ENCODE measurements around the gene KIF19. TPM values are rescaled to one million over a fixed set of nuclear protein-coding genes. Genes with fewer than 3 reads are reported as not detected.
A peak's percentile ranks its signal among the peaks of the same experiment; 100 is the strongest.
"Not testable (repeated sequence)": the region's sequence is repeated elsewhere in the genome, so short reads cannot be mapped to it uniquely, and the experiment has no call there.

KIF19 gene
- total RNA-seq, 1 experiment from 2014 or later: 0.11 TPM

- in situ Hi-C loops (cut with HindIII; ENCODE audit: low pct_unique_long_range_greater_than_20kb, low sequenced_read_pairs): no loop called here
These were observed 66.8 kb downstream of the KIF19 start for GRCh38 chr17:74392848-74393247.

GRCh38 chr17:74393346-74393942, 67.4 kb downstream of the KIF19 start:
- no peak for DNase-seq (ENCODE audit: low read depth, low spot score)
- in situ Hi-C loops (cut with HindIII; ENCODE audit: low pct_unique_long_range_greater_than_20kb, low sequenced_read_pairs): no loop called here

More at GRCh38 chr17:74392848-74393247, 66.8 kb downstream of the KIF19 start:
- DNase-seq (ENCODE audit: low read depth, low spot score): peak; percentile 50

GRCh38 chr17:74394275-74394950, 68.4 kb downstream of the KIF19 start:
- DNase-seq (ENCODE audit: low read depth, low spot score): no peak
- in situ Hi-C loops (cut with HindIII; ENCODE audit: low pct_unique_long_range_greater_than_20kb, low sequenced_read_pairs): no loop called here

- no peak for DNase-seq (ENCODE audit: low read depth, low spot score)
- in situ Hi-C loops (cut with HindIII; ENCODE audit: low pct_unique_long_range_greater_than_20kb, low sequenced_read_pairs): no loop called here
These were observed 69.0 kb downstream of the KIF19 start for GRCh38 chr17:74394977-74395376.

- DNase-seq (ENCODE audit: low read depth, low spot score): no peak
- in situ Hi-C loops (cut with HindIII; ENCODE audit: low pct_unique_long_range_greater_than_20kb, low sequenced_read_pairs): no loop called here
These were observed 70.5 kb downstream of the KIF19 start for GRCh38 chr17:74396567-74396966.

- in situ Hi-C loops (cut with HindIII; ENCODE audit: low pct_unique_long_range_greater_than_20kb, low sequenced_read_pairs): no loop called here
These were observed 76.0 kb downstream of the KIF19 start for GRCh38 chr17:74402048-74402447.

GRCh38 chr17:74403512-74404137, 77.6 kb downstream of the KIF19 start:
- in situ Hi-C loops (cut with HindIII; ENCODE audit: low pct_unique_long_range_greater_than_20kb, low sequenced_read_pairs): no loop called here
- DNase-seq (ENCODE audit: low read depth, low spot score): no peak

More at GRCh38 chr17:74402048-74402447, 76.0 kb downstream of the KIF19 start:
- no peak for DNase-seq (ENCODE audit: low read depth, low spot score)

GRCh38 chr17:74404218-74404617, 78.2 kb downstream of the KIF19 start:
- in situ Hi-C loops (cut with HindIII; ENCODE audit: low pct_unique_long_range_greater_than_20kb, low sequenced_read_pairs): no loop called here
- no peak for DNase-seq (ENCODE audit: low read depth, low spot score)

- in situ Hi-C loops (cut with HindIII; ENCODE audit: low pct_unique_long_range_greater_than_20kb, low sequenced_read_pairs): no loop called here
- no peak for DNase-seq (ENCODE audit: low read depth, low spot score)
These were observed 78.8 kb downstream of the KIF19 start for GRCh38 chr17:74404789-74405188.

- in situ Hi-C loops (cut with HindIII; ENCODE audit: low pct_unique_long_range_greater_than_20kb, low sequenced_read_pairs); DNase-seq (ENCODE audit: low read depth, low spot score): not testable (repeated sequence)
These were observed 79.3 kb downstream of the KIF19 start for GRCh38 chr17:74405311-74405710.

Other genes with a start within 250 kb of the KIF19 start
- gene RPL38, start 122.5 kb upstream of the KIF19 start, total RNA-seq (2014; rRNA removed; shearing (Covaris generic)): 7,933 and 8,102 TPM in 2 replicates
- 72.7 and 72.9 TPM in 2 replicates for gene TTYH2, start 112.7 kb upstream of the KIF19 start, total RNA-seq (2014; rRNA removed; shearing (Covaris generic))
- not detected in 2 replicates for gene DNAI2, start 52.0 kb upstream of the KIF19 start, total RNA-seq (2014; rRNA removed; shearing (Covaris generic))
- gene BTBD17, start 35.6 kb downstream of the KIF19 start, total RNA-seq (2014; rRNA removed; shearing (Covaris generic)): not detected in 2 replicates
- gene GPR142, start 41.3 kb downstream of the KIF19 start, total RNA-seq (2014; rRNA removed; shearing (Covaris generic)): not detected in 2 replicates
- gene GPRC5C, start 105.9 kb downstream of the KIF19 start, total RNA-seq (2014; rRNA removed; shearing (Covaris generic)): 0.45 TPM in 1 of 2 replicates, not detected in the other
- not detected in 2 replicates for gene CD300A, start 140.4 kb downstream of the KIF19 start, total RNA-seq (2014; rRNA removed; shearing (Covaris generic))
- gene CD300LB, start 205.2 kb downstream of the KIF19 start, total RNA-seq (2014; rRNA removed; shearing (Covaris generic)): not detected in 2 replicates
- 0.26 TPM in 1 of 2 replicates, not detected in the other for gene CD300C, start 219.9 kb downstream of the KIF19 start, total RNA-seq (2014; rRNA removed; shearing (Covaris generic))
- gene CD300H, start 241.3 kb downstream of the KIF19 start, total RNA-seq (2014; rRNA removed; shearing (Covaris generic)): not detected in 2 replicates

Measured in SK-MEL-5 (cell line).